ENCODE measurements around the gene CD164L2.
"Not testable (repeated sequence)": the region's sequence is repeated elsewhere in the genome, so short reads cannot be mapped to it uniquely, and the experiment has no call there.

The CD164L2 gene

GRCh38 chr1:27412502-27412901 is 29.4 kb upstream of the CD164L2 start:
- Mint-ChIP-seq H3K4me1 (ENCODE audit: low read depth) (peaks cover 17% of the 10 kb centered on the region), H3K9me3 (no peaks in the 10 kb centered on the region), H3K27ac (no peak overlapping the region), H3K36me3 (ENCODE audit: low read depth) (peaks cover 66% of the 10 kb centered on the region), H3K4me3 (no peak overlapping the region), H3K27me3 (no peaks in the 10 kb centered on the region)

DNA sequence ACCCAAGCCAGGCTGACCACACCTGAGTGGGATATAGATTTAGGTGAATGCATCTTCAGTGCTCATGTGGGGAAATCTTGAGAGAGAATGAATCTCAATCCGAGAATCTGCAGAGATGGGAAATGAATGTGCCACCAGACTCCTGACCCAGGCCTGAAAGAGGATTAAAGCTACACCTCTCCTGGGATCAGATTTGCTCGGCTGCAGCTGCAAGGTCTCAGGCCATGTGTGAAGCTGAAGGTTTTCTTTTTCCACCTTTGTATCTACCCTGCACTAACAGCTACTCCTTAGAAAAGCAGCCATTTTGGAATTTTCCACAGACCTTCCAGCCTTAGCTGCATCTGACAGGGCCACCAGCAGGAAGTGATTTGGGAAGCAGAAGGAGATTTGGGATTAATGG is 27.6 kb upstream of the CD164L2 start:
- no peak overlapping the region for H3K4me3 Mint-ChIP-seq
- peak overlapping the region; percentile 33 for H3K27ac Mint-ChIP-seq
- no peaks in the 10 kb centered on the region for H3K27me3 Mint-ChIP-seq
- H3K9me3 Mint-ChIP-seq = no peaks in the 10 kb centered on the region
- peaks cover 52% of the 10 kb centered on the region for H3K36me3 Mint-ChIP-seq (ENCODE audit: low read depth)
- no peaks in the 10 kb centered on the region for H3K4me1 Mint-ChIP-seq (ENCODE audit: low read depth)

- peaks cover 41% of the 10 kb centered on the region for H3K36me3 Mint-ChIP-seq (ENCODE audit: low read depth)
- H3K9me3 Mint-ChIP-seq = no peaks in the 10 kb centered on the region
- no peaks in the 10 kb centered on the region for H3K27me3 Mint-ChIP-seq
- no peak overlapping the region for H3K27ac Mint-ChIP-seq
- H3K4me1 Mint-ChIP-seq (ENCODE audit: low read depth) = no peaks in the 10 kb centered on the region
- no peak overlapping the region for H3K4me3 Mint-ChIP-seq
Measured at GRCh38 chr1:27409669-27410068, 26.5 kb upstream of the CD164L2 start.

DNA sequence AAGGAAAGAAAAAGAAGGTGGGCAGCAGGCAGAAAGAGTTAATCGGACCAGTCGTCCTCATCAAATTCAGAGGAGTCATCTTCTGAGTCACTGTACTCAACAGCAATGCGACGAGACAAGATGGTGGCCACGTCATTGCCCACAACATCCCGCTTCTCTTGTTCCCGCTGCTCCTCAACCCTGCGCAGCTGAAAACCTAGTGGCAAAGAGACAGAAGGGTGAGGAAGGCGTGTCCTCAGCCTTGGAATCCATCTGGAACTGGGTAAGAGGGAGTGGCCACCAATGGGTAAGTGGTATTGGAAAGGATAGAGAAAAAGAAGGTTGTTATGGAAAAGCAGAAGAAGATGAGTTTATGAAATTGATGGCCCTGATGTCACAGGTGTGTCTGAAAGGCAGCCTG is 25.0 kb upstream of the CD164L2 start:
- peaks cover 26% of the 10 kb centered on the region for H3K36me3 Mint-ChIP-seq (ENCODE audit: low read depth)
- peaks cover 15% of the 10 kb centered on the region for H3K4me1 Mint-ChIP-seq (ENCODE audit: low read depth)
- H3K27ac Mint-ChIP-seq = no peak overlapping the region
- H3K4me3 Mint-ChIP-seq = no peak overlapping the region
- H3K27me3 Mint-ChIP-seq = no peaks in the 10 kb centered on the region
- no peaks in the 10 kb centered on the region for H3K9me3 Mint-ChIP-seq

GRCh38 chr1:27406791-27407190 is 23.7 kb upstream of the CD164L2 start:
- H3K27ac Mint-ChIP-seq, H3K4me3 Mint-ChIP-seq, H3K27me3 Mint-ChIP-seq, H3K9me3 Mint-ChIP-seq: not testable (repeated sequence)
- Mint-ChIP-seq H3K36me3 (ENCODE audit: low read depth) (peaks cover 15% of the 10 kb centered on the region), H3K4me1 (ENCODE audit: low read depth) (peaks cover 28% of the 10 kb centered on the region)

- peaks cover 32% of the 10 kb centered on the region for H3K4me1 Mint-ChIP-seq (ENCODE audit: low read depth)
- no peaks in the 10 kb centered on the region for H3K27me3 Mint-ChIP-seq
- peaks cover 14% of the 10 kb centered on the region for H3K36me3 Mint-ChIP-seq (ENCODE audit: low read depth)
- no peaks in the 10 kb centered on the region for H3K9me3 Mint-ChIP-seq
- H3K4me3 Mint-ChIP-seq = no peak overlapping the region
- H3K27ac Mint-ChIP-seq = peak overlapping the region; percentile 67
Measured at GRCh38 chr1:27406362-27406680, 23.2 kb upstream of the CD164L2 start.

DNA sequence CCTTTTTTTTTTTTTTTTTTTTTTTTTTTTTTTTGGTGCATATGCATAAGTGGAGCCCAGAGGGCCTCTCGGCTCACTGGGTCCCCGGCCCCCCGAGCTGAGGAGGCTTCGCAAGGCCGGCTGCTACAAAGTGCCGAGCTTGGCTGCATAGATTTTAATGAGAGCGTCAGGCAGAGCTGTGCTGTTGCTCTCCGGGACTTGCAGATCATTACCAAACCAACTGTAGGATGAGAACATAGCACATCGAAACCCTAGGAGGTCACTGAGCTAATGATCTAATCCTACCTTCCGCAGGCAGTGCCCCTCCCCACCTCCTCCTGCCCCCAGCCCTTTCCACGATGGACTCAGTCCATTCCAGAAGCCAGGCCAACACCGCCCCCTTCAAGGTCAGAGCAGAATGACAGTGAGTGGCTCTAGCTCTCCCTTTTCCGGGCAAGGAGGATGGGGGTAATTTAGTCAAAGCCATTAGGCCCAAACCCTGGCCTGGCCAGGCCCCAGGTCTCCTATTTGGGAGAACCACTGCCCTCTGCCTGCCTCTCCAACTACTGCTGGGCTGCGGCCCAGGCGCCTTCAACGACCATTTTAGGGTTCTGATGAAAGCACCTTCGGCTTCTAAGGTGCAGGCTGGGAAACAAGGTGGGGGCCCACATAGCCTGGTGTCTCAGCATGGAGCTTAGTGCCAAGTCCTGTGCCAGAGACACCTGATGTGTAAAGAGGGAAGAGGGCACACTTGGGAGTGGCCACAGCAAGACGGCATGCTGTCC is 22.6 kb upstream of the CD164L2 start:
- not testable (repeated sequence) for H3K27me3 Mint-ChIP-seq; H3K36me3 Mint-ChIP-seq (ENCODE audit: low read depth); H3K4me3 Mint-ChIP-seq; H3K9me3 Mint-ChIP-seq
- Mint-ChIP-seq H3K27ac (peak overlapping the region; percentile 67), H3K4me1 (ENCODE audit: low read depth) (peaks cover 32% of the 10 kb centered on the region)

DNA sequence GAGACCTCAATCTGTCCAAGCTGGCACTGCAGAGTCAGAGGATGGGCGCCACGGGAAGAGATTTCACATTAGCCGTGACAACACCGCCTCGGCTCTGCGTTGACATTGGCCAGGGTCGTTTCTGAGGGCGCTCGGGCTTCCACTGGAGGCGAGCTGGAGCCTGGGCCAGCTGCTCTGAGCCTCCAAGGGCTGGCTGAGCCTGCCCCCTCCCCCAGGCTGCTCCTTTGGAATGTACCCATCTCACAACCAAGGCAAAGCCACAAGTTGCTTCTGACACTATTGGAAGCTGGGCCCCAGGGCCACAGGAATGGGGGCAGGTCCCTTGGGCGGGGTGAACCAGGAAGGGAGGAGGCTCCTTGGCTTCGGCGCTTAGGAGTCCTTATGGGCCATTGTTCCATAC is 21.9 kb upstream of the CD164L2 start:
- Mint-ChIP-seq H3K9me3 (no peaks in the 10 kb centered on the region), H3K4me1 (ENCODE audit: low read depth) (peaks cover 32% of the 10 kb centered on the region), H3K36me3 (ENCODE audit: low read depth) (peaks cover 6% of the 10 kb centered on the region), H3K4me3 (no peak overlapping the region), H3K27me3 (no peaks in the 10 kb centered on the region), H3K27ac (no peak overlapping the region)

DNA sequence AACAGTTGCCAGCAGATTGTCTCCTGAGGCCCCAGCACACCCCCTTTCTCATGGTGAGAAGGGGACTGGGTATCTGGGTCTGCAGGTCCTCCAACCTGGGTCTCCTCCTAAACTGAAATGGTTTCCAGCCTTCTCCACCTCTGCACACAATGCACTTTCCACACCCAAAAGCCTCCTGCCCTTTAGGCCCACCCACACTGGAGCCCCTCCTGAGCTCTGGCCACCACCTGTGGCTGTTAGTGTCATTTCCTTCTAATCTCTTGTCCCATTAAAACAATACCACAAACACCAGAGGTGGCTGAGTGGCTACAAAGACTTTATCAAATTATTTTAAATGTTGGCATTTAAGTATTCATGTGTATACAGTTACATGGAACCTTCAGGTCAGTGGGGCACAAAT is 20.8 kb upstream of the CD164L2 start:
- Mint-ChIP-seq H3K4me1 (ENCODE audit: low read depth) (peaks cover 32% of the 10 kb centered on the region), H3K4me3 (no peak overlapping the region), H3K27me3 (no peaks in the 10 kb centered on the region), H3K36me3 (ENCODE audit: low read depth) (peaks cover 3% of the 10 kb centered on the region), H3K9me3 (no peaks in the 10 kb centered on the region), H3K27ac (peak overlapping the region; percentile 50)

- H3K4me3 Mint-ChIP-seq = peak overlapping the region; percentile 43
- H3K4me1 Mint-ChIP-seq (ENCODE audit: low read depth) = peaks cover 32% of the 10 kb centered on the region
- H3K27me3 Mint-ChIP-seq = no peaks in the 10 kb centered on the region
- H3K9me3 Mint-ChIP-seq = no peaks in the 10 kb centered on the region
- H3K36me3 Mint-ChIP-seq (ENCODE audit: low read depth) = peaks cover 3% of the 10 kb centered on the region
- H3K27ac Mint-ChIP-seq = peak overlapping the region; percentile 50
Measured at GRCh38 chr1:27403065-27403726, 20.1 kb upstream of the CD164L2 start.

DNA sequence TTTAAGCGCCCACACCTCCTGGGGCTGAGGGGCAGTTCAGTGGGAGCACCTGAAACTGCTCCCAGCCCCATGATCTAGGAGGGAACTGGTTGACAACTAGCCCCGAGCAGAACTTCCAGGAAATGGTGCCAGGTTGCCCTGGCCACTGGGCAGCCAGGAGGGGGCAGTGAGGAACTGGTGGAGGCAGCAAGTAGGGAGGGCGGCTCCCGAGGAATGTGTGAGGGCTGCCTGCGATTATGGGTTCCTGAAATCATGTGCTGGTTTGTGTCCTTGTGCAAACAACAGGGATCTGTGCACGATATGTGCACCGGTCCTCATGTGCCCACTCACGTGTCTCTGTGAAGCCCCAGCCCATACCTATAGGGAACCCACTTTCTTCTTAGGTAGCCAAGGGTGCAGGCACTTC is 19.2 kb upstream of the CD164L2 start:
- Mint-ChIP-seq H3K9me3 (no peaks in the 10 kb centered on the region), H3K4me3 (no peak overlapping the region), H3K4me1 (ENCODE audit: low read depth) (peaks cover 32% of the 10 kb centered on the region), H3K27ac (no peak overlapping the region), H3K36me3 (ENCODE audit: low read depth) (peaks cover 2% of the 10 kb centered on the region), H3K27me3 (no peaks in the 10 kb centered on the region)

- Mint-ChIP-seq H3K4me3 (no peak overlapping the region), H3K9me3 (no peaks in the 10 kb centered on the region), H3K27ac (no peak overlapping the region), H3K27me3 (no peaks in the 10 kb centered on the region), H3K36me3 (ENCODE audit: low read depth) (no peaks in the 10 kb centered on the region), H3K4me1 (ENCODE audit: low read depth) (peaks cover 32% of the 10 kb centered on the region)
Measured at GRCh38 chr1:27400963-27401341, 17.8 kb upstream of the CD164L2 start.

- Mint-ChIP-seq H3K4me3 (no peak overlapping the region), H3K27me3 (no peaks in the 10 kb centered on the region), H3K27ac (no peak overlapping the region), H3K4me1 (ENCODE audit: low read depth) (peaks cover 32% of the 10 kb centered on the region), H3K9me3 (no peaks in the 10 kb centered on the region), H3K36me3 (ENCODE audit: low read depth) (no peaks in the 10 kb centered on the region)
Measured at GRCh38 chr1:27400082-27400962, 17.2 kb upstream of the CD164L2 start.

GRCh38 chr1:27399251-27400025 is 16.3 kb upstream of the CD164L2 start:
- H3K4me1 Mint-ChIP-seq (ENCODE audit: low read depth) = peaks cover 34% of the 10 kb centered on the region
- no peaks in the 10 kb centered on the region for H3K27me3 Mint-ChIP-seq
- no peaks in the 10 kb centered on the region for H3K36me3 Mint-ChIP-seq (ENCODE audit: low read depth)
- no peak overlapping the region for H3K4me3 Mint-ChIP-seq
- no peak overlapping the region for H3K27ac Mint-ChIP-seq
- H3K9me3 Mint-ChIP-seq = no peaks in the 10 kb centered on the region

Measured in stimulated activated naive CD8-positive, alpha-beta T cell treated with anti-CD3 and anti-CD28 coated beads, Interleukin-15, Interleukin-2, amounts not matched to agents 100 ng/mL and 50 ng/mL, for 24 hours (primary cell).